A549 (cell line): ENCODE results near the gene SLC16A1.

ENCODE experiments used
- CTCF ChIP-seq: fragments of >200 bp; sonication (Bioruptor Twin); formaldehyde crosslinking; IDR thresholded peaks from 3 replicates; pipeline ENCODE4 v1.5.1; 2016
- EHMT2 ChIP-seq: fragments of 200-600 bp; sonication (generic); IDR thresholded peaks from 2 replicates; pipeline ENCODE4 v1.6.1; 2016; ENCODE audit warnings: antibody characterized with exemption, low read depth, mild to moderate bottlenecking, moderate library complexity
- RCOR1 ChIP-seq: fragments of 150-350 bp; IDR thresholded peaks from 2 replicates; pipeline ENCODE4 v1.6.1; 2014; ENCODE audit warnings: antibody characterized with exemption, low read length, low read depth

DNA sequence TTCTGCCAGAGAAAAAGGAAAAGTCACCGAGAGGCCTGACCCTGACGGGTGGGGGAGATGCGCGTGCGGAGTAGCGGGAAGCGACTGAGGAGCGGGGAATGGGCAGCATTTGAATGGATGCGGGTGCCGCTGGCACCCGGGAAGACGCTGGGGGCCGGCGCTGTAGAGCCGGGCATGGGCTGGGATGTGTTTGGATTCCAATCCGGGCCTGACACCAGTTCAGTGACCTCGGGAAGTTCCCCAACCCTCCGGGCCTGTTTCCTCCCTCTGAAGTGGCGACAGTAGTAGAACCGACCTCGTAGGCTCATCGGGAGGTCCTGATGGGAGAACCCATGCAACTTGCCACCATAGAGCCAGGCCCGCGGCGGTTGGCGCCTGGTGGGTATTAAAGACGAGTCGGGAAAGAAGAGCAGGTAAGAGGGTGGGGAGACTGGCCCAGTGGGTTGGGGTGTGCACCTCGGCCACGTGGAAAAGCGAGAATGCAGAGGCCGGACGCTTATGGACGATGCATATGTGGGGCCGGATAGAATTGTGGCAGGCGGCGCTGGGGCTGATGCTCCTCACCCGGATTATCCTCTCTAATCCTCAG, 642 bp upstream of the SLC16A1 start:
- no peak for TF ChIP-seq CTCF
- no peak for TF ChIP-seq EHMT2
- no peak for TF ChIP-seq RCOR1
